Measurements from ENCODE around the gene SLC29A1.

DNA sequence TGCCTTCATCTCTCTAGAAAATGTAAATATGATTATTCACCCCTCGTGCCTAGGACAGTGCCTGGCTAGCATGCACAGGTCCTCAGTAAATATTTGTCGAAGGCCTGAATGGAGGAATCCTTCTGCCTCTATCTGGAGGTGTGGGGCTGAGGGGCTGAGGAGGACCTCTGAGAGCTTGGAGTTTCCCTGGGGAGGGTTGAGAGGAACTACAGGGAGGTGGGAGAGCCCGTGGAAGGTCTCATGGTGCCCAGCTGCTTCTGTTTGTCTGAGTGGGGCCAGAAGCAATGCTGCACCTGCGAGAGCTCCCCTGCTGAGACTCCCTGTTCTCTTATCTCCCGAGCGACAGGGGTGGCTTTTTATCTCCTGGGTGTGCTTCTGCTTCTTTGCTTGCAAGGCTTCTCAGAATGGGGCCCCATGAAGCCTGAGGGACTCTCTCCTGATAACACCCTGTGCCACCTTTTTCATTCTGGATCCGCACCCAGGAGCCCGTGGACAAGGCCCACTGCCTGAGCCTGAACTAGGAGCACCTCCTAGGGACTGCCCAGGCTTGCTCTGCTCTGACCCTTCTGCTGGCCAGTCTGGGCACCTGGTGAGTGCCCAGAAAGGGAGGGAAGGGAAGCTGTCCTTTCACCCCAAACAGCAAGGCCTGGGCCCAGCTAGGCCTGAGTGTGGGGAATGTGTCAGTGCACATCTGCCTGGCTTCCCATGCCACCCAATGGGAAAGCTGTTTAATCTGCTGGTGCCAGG is 2.4 kb downstream of the SLC29A1 start:
- TF ChIP-seq, protein P1, sequence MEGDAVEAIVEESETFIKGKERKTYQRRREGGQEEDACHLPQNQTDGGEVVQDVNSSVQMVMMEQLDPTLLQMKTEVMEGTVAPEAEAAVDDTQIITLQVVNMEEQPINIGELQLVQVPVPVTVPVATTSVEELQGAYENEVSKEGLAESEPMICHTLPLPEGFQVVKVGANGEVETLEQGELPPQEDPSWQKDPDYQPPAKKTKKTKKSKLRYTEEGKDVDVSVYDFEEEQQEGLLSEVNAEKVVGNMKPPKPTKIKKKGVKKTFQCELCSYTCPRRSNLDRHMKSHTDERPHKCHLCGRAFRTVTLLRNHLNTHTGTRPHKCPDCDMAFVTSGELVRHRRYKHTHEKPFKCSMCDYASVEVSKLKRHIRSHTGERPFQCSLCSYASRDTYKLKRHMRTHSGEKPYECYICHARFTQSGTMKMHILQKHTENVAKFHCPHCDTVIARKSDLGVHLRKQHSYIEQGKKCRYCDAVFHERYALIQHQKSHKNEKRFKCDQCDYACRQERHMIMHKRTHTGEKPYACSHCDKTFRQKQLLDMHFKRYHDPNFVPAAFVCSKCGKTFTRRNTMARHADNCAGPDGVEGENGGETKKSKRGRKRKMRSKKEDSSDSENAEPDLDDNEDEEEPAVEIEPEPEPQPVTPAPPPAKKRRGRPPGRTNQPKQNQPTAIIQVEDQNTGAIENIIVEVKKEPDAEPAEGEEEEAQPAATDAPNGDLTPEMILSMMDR (IDR thresholded peaks at IDR 0.05), result no peak
- no peak for TF ChIP-seq ZFX (IDR thresholded peaks at IDR 0.05; ENCODE audit: borderline replicate concordance)

Measured in 22Rv1 (cell line).